Lung (tissue), 16 donors: Measurements from ENCODE around the gene SLC25A23. TPM values are rescaled to one million over a fixed set of nuclear protein-coding genes. Genes with fewer than 3 reads are reported as not detected.
"Not testable (repeated sequence)": the region's sequence is repeated elsewhere in the genome, so short reads cannot be mapped to it uniquely, and the experiment has no call there.

ENCODE experiments used
- ATAC-seq: fragments of 200-7000 bp; cut with Tn5 transposase; one replicate; pipeline ENCODE4 v1.9.1; 2020; ENCODE audit warnings: moderate number of reproducible peaks; ENCODE audit not compliant: insufficient read depth, low FRiP score
- DNase-seq, 3 donors: peaks; one replicate each; pipeline ENCODE4 v3.0.0-alpha.2; 2013 to 2017
- H3K27ac ChIP-seq, 2 donors: one replicate each; pipeline ENCODE4 v1.5.1; 2013; ENCODE audit warnings: mild to moderate bottlenecking in 2 of 2, moderate library complexity in 2 of 2, control low read depth in 1 of 2, inconsistent platforms in 1 of 2, low read depth in 1 of 2, low read length in 1 of 2
- H3K27me3 ChIP-seq, 3 donors: one replicate each; pipeline ENCODE4 v1.5.1; 2013; ENCODE audit warnings: low read length in 2 of 3; ENCODE audit not compliant: control insufficient read depth in 3 of 3, insufficient read depth in 3 of 3
- H3K36me3 ChIP-seq, 4 donors: one replicate each; pipeline ENCODE4 v1.5.1; 2013; ENCODE audit warnings: low read length in 4 of 4, mild to moderate bottlenecking in 1 of 4, moderate library complexity in 1 of 4; ENCODE audit not compliant: control insufficient read depth in 4 of 4, insufficient read depth in 4 of 4
- H3K4me1 ChIP-seq, 5 donors: one replicate each; pipeline ENCODE4 v1.5.1; 2013; ENCODE audit warnings: low read length in 5 of 5, mild to moderate bottlenecking in 2 of 5, moderate library complexity in 1 of 5; ENCODE audit not compliant: control insufficient read depth in 5 of 5, insufficient read depth in 5 of 5
- H3K4me3 ChIP-seq: one replicate; pipeline ENCODE4 v1.5.1; 2013; ENCODE audit warnings: mild to moderate bottlenecking, control low read depth, moderate library complexity
- H3K9ac ChIP-seq, 2 donors: one replicate each; pipeline ENCODE4 v1.5.1; 2013; ENCODE audit warnings: low read length in 2 of 2, control low read depth in 1 of 2; ENCODE audit not compliant: insufficient read depth in 1 of 2
- H3K9me3 ChIP-seq, 4 donors: one replicate each; pipeline ENCODE4 v1.5.1; 2013; ENCODE audit warnings: low read length in 3 of 4, mild to moderate bottlenecking in 1 of 4, moderate library complexity in 1 of 4; ENCODE audit not compliant: control insufficient read depth in 4 of 4, insufficient read depth in 3 of 4
- WGBS, 2 donors: extraction: QIAGEN DNeasy Blood & Tissue Kit; methylation state at CpG; one replicate each; pipeline ENCODE4 v1.1.7; 2013; 5-methylcytosine and 5-hydroxymethylcytosine counted together
- long read RNA-seq, 5 donors: transcript quantifications; one replicate each; lab custom pipeline, GENCODE V29; 2026
- polyA plus RNA-seq, 2 donors: library from polyadenylated mRNA; stranded (reverse); fragments of 200-250 nt; gene quantifications; one replicate each; pipeline ENCODE4 v1.2.1, GENCODE V29; 2013
- total RNA-seq, 2 donors: library from RNA; depleted of rRNA in 1 of 2; stranded (reverse); fragments of >200 nt in 1 of 2; gene quantifications; one replicate each; pipeline ENCODE4 v1.2.1, GENCODE V29; 2014 to 2021
- TF ChIP-seq, protein P1 (sequence below): IDR thresholded peaks from 2 replicates; pipeline ENCODE4 v1.5.1; 2012; ENCODE audit warnings: mild to moderate bottlenecking; ENCODE audit errors: control extremely low read depth, extremely low read depth
- donor health status: control.
- donor health status: control.
- donor health status: Bipolar disorder and iron deficiency.
- donor health status: healthy.
- donor health status: DM: yes; HTN: yes; CAD: no.

The SLC25A23 gene
- 10 to 100 TPM; 44.9 to 49.5 TPM for total RNA-seq
- 10 to 100 TPM; 15.7 to 44.0 TPM for polyA plus RNA-seq
- long read RNA-seq, donor 1, transcript SLC25A23-202 (10 exons, 3,425 nt), result major isoform, 23 of 68 reads
- long read RNA-seq, donor 1, partial matches to known transcripts, result 30 of 68 reads
- long read RNA-seq, donor 1, other reads (novel, unspliced or antisense), result 11 of 68 reads
- long read RNA-seq, donor 2, partial matches to known transcripts, result 16 of 27 reads
- long read RNA-seq, donor 2, other reads (novel, unspliced or antisense), result 6 of 27 reads
- long read RNA-seq, donor 3, partial matches to known transcripts, result 14 of 23 reads
- long read RNA-seq, donor 3, other reads (novel, unspliced or antisense), result 6 of 23 reads
- long read RNA-seq, donor 4, transcript SLC25A23-207 (3 exons, 671 nt), result major isoform, 7 of 18 reads
- long read RNA-seq, donor 4, partial matches to known transcripts, result 6 of 18 reads
- long read RNA-seq, donor 4, other reads (novel, unspliced or antisense), result 0 of 18 reads
- long read RNA-seq, donor 5, transcript SLC25A23-202 (10 exons, 3,425 nt), result major isoform, 15 of 25 reads
- long read RNA-seq, donor 5, partial matches to known transcripts, result 5 of 25 reads
- long read RNA-seq, donor 5, other reads (novel, unspliced or antisense), result 0 of 25 reads

GRCh38 chr19:6459262-6460098 is at the start of gene SLC25A23:
Gene SLC25A23, minus strand, starts transcription at chr19:6459792. Its CDS starts 164 bp downstream, at chr19:6459628.
- peak within 1 kb of the TSS; percentile 65 for H3K4me3 ChIP-seq
- peaks cover 0 to 2% (median 0%) of the 10 kb centered on the region in 4 donors for H3K9me3 ChIP-seq
- H3K27me3 ChIP-seq, result peaks cover 0 to 4% (median 0%) of the 10 kb centered on the region in 3 donors
- peak; percentile 55 for ATAC-seq
- H3K36me3 ChIP-seq, result peaks cover 0 to 7% (median 5%) of the 10 kb centered on the region in 4 donors
- WGBS, 2 donors, result 3 to 9% methylated on average over 36 to 69 of the region's 70 CpGs
- H3K27ac ChIP-seq, result peak within 1 kb of the TSS; percentile 81 to 93
- peaks cover 0 to 10% (median 0%) of the 10 kb centered on the region in 5 donors for H3K4me1 ChIP-seq
- TF ChIP-seq, protein P1, sequence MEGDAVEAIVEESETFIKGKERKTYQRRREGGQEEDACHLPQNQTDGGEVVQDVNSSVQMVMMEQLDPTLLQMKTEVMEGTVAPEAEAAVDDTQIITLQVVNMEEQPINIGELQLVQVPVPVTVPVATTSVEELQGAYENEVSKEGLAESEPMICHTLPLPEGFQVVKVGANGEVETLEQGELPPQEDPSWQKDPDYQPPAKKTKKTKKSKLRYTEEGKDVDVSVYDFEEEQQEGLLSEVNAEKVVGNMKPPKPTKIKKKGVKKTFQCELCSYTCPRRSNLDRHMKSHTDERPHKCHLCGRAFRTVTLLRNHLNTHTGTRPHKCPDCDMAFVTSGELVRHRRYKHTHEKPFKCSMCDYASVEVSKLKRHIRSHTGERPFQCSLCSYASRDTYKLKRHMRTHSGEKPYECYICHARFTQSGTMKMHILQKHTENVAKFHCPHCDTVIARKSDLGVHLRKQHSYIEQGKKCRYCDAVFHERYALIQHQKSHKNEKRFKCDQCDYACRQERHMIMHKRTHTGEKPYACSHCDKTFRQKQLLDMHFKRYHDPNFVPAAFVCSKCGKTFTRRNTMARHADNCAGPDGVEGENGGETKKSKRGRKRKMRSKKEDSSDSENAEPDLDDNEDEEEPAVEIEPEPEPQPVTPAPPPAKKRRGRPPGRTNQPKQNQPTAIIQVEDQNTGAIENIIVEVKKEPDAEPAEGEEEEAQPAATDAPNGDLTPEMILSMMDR, result no peak
- peak within 1 kb of the TSS; percentile 39 to 61 for H3K9ac ChIP-seq
- DNase-seq, result peak; percentile 85 to 89 (median 85)

DNA sequence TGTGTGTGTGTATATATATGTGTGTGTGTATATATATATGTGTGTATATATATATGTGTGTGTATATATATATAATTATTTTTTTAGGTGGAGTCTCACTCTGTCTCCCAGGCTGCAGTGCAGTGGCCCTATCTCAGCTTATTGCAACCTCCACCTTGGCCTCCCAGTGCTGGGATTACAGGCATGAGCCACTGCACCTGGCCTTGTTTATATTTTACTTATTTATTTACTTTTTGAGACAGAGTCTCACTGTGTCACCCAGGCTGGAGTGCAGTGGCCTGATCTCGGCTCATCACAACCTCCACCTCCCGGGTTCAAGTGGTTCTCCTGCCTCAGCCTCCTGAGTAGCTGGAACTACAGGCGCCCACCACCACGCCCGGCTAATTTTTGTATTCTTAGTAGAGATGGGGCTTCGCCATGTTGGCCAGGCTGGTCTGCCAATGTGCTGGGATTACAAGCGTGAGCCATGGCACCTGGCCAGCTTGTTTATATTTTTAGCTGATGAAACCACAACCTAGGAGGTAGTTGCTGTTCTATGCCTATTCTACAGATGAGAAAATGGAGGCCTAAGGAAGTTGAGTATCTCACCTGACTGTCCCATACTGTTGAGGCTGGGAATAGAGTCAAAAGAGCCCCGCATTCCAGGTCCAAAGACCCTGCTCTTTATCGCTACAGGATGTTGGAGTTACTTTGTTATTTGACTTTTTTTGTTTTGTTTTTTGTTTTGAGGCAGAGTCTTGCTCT is 48.6 kb upstream of the SLC25A23 start:
- ATAC-seq, H3K4me1 ChIP-seq, DNase-seq, H3K36me3 ChIP-seq, H3K4me3 ChIP-seq, H3K9ac ChIP-seq, H3K27ac ChIP-seq, H3K27me3 ChIP-seq, H3K9me3 ChIP-seq: not testable (repeated sequence)
- 91% methylated on average over 9 of the region's 9 CpGs for WGBS, 2 donors

DNA sequence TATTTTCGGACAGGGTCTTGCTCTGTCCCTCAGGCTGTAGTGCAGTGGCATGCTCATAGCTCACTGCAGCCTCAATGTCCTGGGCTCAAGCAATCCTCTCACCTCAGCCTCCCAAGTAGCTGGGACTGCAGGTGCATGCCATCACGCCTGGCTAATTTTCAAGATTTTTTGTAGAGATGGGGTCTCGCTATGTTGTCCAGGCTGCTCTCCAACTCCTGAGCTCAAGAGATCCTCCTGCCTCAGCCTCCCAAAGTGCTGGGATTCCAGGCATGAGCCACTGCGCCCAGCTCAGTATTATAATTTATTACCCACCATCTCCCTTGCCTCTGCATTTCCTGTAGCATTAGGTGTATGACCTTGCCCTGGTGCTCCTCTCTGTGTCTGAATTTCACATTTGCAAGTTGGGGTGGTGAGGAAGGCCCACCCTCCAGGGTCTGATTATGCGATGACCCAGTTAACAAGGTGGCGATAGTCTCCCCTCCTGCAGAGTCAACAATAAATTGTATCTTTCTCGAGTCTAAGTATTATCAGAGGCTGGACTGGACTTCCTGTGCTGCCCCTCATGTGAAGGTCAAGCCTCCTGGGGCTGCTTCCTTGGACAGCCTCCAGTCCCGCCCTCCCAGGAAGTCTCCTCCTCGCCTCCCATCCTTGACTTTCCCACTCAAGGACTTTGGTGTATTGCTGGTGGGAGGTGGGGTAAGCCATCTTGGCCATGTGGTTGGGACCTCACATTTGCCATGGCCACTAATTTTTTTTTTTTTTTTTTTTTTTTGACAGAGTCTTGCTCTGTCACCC is 44.0 kb upstream of the SLC25A23 start:
- WGBS, 2 donors, result 77 to 84% methylated on average over 9 of the region's 9 CpGs

More for the DNA sequence above, 44.0 kb upstream of the SLC25A23 start:
- Histone ChIP-seq H3K9me3 (no peaks in the 10 kb centered on the region), H3K4me1 (peaks cover 0 to 11% (median 4%) of the 10 kb centered on the region in 5 donors), H3K9ac (no peak overlapping the region), H3K27ac (no peak overlapping the region), H3K4me3 (no peak overlapping the region), H3K27me3 (peaks cover 0 to 10% (median 5%) of the 10 kb centered on the region in 3 donors), H3K36me3 (no peaks in the 10 kb centered on the region)
- ATAC-seq (no peak), DNase-seq (no peak)
- TF ChIP-seq, protein P1, result no peak
